Activated naive CD8-positive, alpha-beta T cell treated with anti-CD3 and anti-CD28 coated beads, Interleukin-2, amount 10 ng/mL, durations not matched to agents 7 days and 5 days (primary cell): ENCODE data around the gene ZNF735. TPM values are rescaled to one million over a fixed set of nuclear protein-coding genes. Genes with fewer than 3 reads are reported as not detected.
"Not testable (repeated sequence)": the region's sequence is repeated elsewhere in the genome, so short reads cannot be mapped to it uniquely, and the experiment has no call there.

Source experiments
- ATAC-seq: fragments of 150-1000 bp; cut with Tn5 transposase; one replicate; pipeline ENCODE4 v1.10.0; 2021; ENCODE audit warnings: low read depth, moderate library complexity
- POLR2A ChIA-PET: fragments of 350-600 bp; sonication (Branson Sonifier 250); formaldehyde crosslinking; loops from one replicate; lab custom pipeline; 2021; ENCODE audit warnings: antibody characterized with exemption; lab: Charles Lee
- DNase-seq: peaks from one replicate; pipeline ENCODE4 v3.0.0; 2021
- H3K27ac Mint-ChIP-seq: one replicate; pipeline ENCODE4 v1.8.0; 2022; ENCODE audit warnings: mild to moderate bottlenecking, mixed read lengths
- H3K27me3 Mint-ChIP-seq: one replicate; pipeline ENCODE4 v1.8.0; 2022; ENCODE audit warnings: mild to moderate bottlenecking, moderate library complexity, mixed read lengths
- H3K36me3 Mint-ChIP-seq: one replicate; pipeline ENCODE4 v1.8.0; 2021; ENCODE audit warnings: mild to moderate bottlenecking, mixed read lengths
- H3K4me1 Mint-ChIP-seq: one replicate; pipeline ENCODE4 v1.8.0; 2021; ENCODE audit warnings: mixed read lengths
- H3K4me3 Mint-ChIP-seq: one replicate; pipeline ENCODE4 v1.8.0; 2022; ENCODE audit warnings: mild to moderate bottlenecking, moderate library complexity, mixed read lengths
- H3K9me3 Mint-ChIP-seq: one replicate; pipeline ENCODE4 v1.8.0; 2021; ENCODE audit warnings: mixed read lengths
- total RNA-seq, 2 experiments: library from RNA; stranded (reverse); gene quantifications; one replicate each; pipeline ENCODE4 v1.2.3, GENCODE V29; 2021

ZNF735 gene
- total RNA-seq, 2 experiments from 2014 or later, result not detected

DNA sequence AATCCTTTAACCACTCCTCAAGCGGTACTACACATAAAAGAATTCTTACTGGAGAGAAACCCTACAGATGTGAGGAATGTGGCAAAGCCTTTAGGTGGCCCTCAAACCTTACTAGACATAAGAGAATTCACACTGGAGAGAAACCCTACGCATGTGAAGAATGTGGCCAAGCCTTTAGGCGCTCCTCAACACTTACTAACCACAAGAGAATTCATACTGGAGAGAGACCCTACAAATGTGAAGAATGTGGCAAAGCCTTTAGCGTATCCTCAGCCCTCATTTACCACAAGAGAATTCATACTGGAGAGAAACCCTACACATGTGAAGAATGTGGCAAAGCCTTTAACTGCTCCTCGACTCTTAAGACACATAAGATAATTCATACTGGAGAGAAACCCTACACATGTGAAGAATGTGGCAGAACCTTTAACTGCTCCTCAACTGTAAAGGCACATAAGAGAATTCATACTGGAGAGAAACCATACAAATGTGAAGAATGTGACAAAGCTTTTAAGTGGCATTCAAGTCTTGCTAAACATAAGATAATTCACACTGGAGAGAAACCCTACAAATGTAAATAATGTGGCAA, 12.8 kb downstream of the ZNF735 start:
- H3K27ac Mint-ChIP-seq, H3K4me3 Mint-ChIP-seq, H3K27me3 Mint-ChIP-seq, H3K4me1 Mint-ChIP-seq, ATAC-seq, H3K36me3 Mint-ChIP-seq, DNase-seq, POLR2A ChIA-PET: not testable (repeated sequence)
- peaks cover 30% of the 10 kb centered on the region for H3K9me3 Mint-ChIP-seq

DNA sequence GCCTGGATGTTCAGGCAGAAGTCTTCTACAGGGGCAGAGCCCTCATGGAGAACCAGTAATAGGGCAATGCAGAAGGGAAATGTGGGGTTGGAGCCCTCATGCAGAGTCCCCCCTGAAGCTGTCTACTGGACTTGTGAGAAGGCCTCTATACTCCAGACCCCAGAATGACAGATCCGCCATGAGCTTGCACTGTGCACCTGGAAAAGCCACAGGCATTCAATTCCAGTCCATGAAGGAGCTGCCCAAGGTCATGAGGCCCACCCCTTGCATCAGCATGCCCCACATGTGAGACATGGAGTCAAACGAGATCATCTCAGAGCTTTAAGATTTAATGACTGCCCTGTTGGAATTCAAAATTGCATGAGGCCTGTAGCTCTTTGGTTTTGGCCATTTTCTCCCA, 16.4 kb downstream of the ZNF735 start:
- POLR2A ChIA-PET, result no interaction called here
- Mint-ChIP-seq H3K9me3 (peaks cover 35% of the 10 kb centered on the region), H3K4me1 (no peaks in the 10 kb centered on the region)

DNA sequence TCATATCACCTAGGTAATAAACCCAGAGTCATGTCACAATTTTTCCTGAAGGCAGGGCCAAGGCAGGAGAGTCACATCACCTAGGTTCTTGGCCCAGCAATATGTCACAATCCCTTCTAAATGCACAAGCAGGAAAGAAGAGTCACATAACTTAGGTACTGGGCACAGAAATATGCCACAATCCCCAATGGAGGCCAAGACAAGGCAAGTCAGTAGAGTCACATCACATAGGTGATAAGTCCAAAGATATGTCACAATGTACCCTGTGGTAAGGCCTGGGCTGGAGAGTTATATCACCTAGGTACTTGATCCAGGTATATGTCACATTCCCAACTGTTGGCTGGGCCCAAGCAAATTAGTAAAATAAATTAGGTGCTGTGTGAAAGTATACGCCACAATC, 21.2 kb downstream of the ZNF735 start, which contains the start of gene ZNF679:
TSS of gene ZNF679 (plus strand) at position 301 of the 400 bp plus-strand sequence. CDS start 20,644 bp downstream, outside the sequence.
- H3K27me3 Mint-ChIP-seq, H3K36me3 Mint-ChIP-seq, H3K27ac Mint-ChIP-seq, POLR2A ChIA-PET, H3K4me1 Mint-ChIP-seq, ATAC-seq, DNase-seq, H3K4me3 Mint-ChIP-seq: not testable (repeated sequence)
- H3K9me3 Mint-ChIP-seq, result peaks cover 31% of the 10 kb centered on the region

More for the DNA sequence above, 16.4 kb downstream of the ZNF735 start:
- Mint-ChIP-seq H3K27me3 (no peaks in the 10 kb centered on the region), H3K27ac (no peak overlapping the region), H3K4me3 (no peak overlapping the region), H3K36me3 (no peaks in the 10 kb centered on the region)
- DNase-seq (no peak), ATAC-seq (no peak)

DNA sequence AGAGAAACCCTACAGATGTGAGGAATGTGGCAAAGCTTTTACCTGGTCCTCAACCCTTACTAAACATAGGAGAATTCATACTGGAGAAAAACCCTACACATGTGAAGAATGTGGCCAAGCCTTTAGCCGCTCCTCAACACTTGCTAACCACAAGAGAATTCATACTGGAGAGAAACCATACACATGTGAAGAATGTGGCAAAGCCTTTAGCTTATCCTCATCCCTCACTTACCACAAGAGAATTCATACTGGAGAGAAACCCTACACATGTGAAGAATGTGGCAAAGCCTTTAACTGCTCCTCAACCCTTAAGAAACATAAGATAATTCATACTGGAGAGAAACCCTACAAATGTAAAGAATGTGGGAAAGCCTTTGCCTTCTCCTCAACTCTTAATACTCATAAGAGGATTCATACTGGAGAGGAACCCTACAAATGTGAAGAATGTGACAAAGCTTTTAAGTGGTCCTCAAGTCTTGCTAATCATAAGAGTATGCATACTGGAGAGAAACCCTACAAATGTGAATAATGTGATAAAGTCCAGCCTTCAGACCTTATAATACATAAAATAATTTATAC, 59.4 kb downstream of the ZNF735 start:
- Mint-ChIP-seq H3K36me3 (no peaks in the 10 kb centered on the region), H3K4me1 (no peaks in the 10 kb centered on the region), H3K4me3 (no peak overlapping the region), H3K27me3 (no peaks in the 10 kb centered on the region), H3K27ac (no peak overlapping the region), H3K9me3 (peaks cover 27% of the 10 kb centered on the region)
- POLR2A ChIA-PET, result no interaction called here
- ATAC-seq (no peak), DNase-seq (no peak)

Other genes starting within 250 kb of the ZNF735 start
- not detected for gene ZNF722, start 208.4 kb upstream of the ZNF735 start, total RNA-seq
- gene ZNF727, start 161.8 kb upstream of the ZNF735 start, total RNA-seq, result under 1 TPM; 0.17 to 0.22 TPM
- gene ZNF679, start 21.3 kb downstream of the ZNF735 start, total RNA-seq, result not detected
- gene ZNF736, start 106.8 kb downstream of the ZNF735 start, total RNA-seq, result 10 to 100 TPM; 38.9 to 39.6 TPM